HepG2 (cell line): ENCODE data around the gene NCBP3.

Source experiments
- BORCS8-MEF2B ChIP-seq: sonication (generic); formaldehyde crosslinking; IDR thresholded peaks from 2 replicates; pipeline ENCODE4 v1.8.0; 2022; ENCODE audit warnings: mild to moderate bottlenecking, missing genetic modification reagents
- HOXA7 ChIP-seq: sonication (generic); formaldehyde crosslinking; IDR thresholded peaks from 2 replicates; pipeline ENCODE4 v1.8.1; 2022; ENCODE audit warnings: mild to moderate bottlenecking, missing genetic modification reagents, moderate library complexity
- KAT8 ChIP-seq: IDR thresholded peaks from 2 replicates; pipeline ENCODE4 v1.6.1; 2016; ENCODE audit warnings: missing genetic modification reagents, missing compliant biosample characterization
- MAX ChIP-seq: IDR thresholded peaks from 2 replicates; pipeline ENCODE4 v1.6.1; 2012; ENCODE audit warnings: inconsistent platforms
- SP1 ChIP-seq, 2 experiments: fragments of 450-650 bp in 1 of 2; sonication (generic) in 1 of 2; formaldehyde crosslinking in 1 of 2; IDR thresholded peaks; 2 replicates each; pipeline versions ENCODE4 v1.4.0 to v1.6.1; 2016 to 2020; ENCODE audit warnings: missing genetic modification reagents in 1 of 2
- YEATS4 ChIP-seq: sonication (generic); formaldehyde crosslinking; IDR thresholded peaks from 2 replicates; pipeline ENCODE4 v1.4.0; 2020; ENCODE audit warnings: missing genetic modification reagents, borderline replicate concordance
- ZSCAN29 ChIP-seq: sonication (generic); formaldehyde crosslinking; conservative IDR thresholded peaks from 2 replicates; pipeline ENCODE4 v1.4.0; 2020; ENCODE audit warnings: mild to moderate bottlenecking, missing genetic modification reagents

- TF ChIP-seq MAX, result no peak
- TF ChIP-seq HOXA7, result no peak
- no peak for TF ChIP-seq ZSCAN29 (CRISPR knock-in tag)
- no peak for TF ChIP-seq SP1 (IDR thresholded peaks at IDR 0.05)
- TF ChIP-seq SP1 (CRISPR knock-in tag; IDR thresholded peaks at IDR 0.05), result no peak
- no peak for TF ChIP-seq KAT8 (CRISPR knock-in tag)
- no peak for TF ChIP-seq YEATS4 (CRISPR knock-in tag)
- TF ChIP-seq BORCS8-MEF2B (CRISPR knock-in tag), result no peak
Observed at GRCh38 chr17:3864534-3864933, 18.5 kb upstream of the NCBP3 start.
